B cell (primary cell): ENCODE data around the gene RAD51. TPM values are rescaled to one million over a fixed set of nuclear protein-coding genes. Genes with fewer than 3 reads are reported as not detected.

ENCODE experiments used
- ATAC-seq: fragments of 200-7000 bp; cut with Tn5 transposase; one replicate; pipeline ENCODE4 v1.10.0; 2021; ENCODE audit warnings: low read depth, mild to moderate bottlenecking, moderate number of reproducible peaks, moderate library complexity
- CTCF ChIA-PET: fragments of 350-600 bp; sonication (Branson Sonifier 250); formaldehyde crosslinking; loops from one replicate; lab custom pipeline; 2021; ENCODE audit warnings: antibody characterized with exemption, inconsistent platforms; lab: Charles Lee
- POLR2A ChIA-PET: fragments of 350-600 bp; sonication (Branson Sonifier 250); formaldehyde crosslinking; loops from one replicate; lab custom pipeline; 2021; ENCODE audit warnings: antibody characterized with exemption; lab: Charles Lee
- DNase-seq: peaks from one replicate; pipeline ENCODE4 v3.0.0; 2013
- H2AFZ ChIP-seq: 2 replicates; pipeline ENCODE4 v1.6.1; 2012; ENCODE audit warnings: mild to moderate bottlenecking, low read depth, low read length; ENCODE audit not compliant: insufficient read depth, poor library complexity, severe bottlenecking
- H3K27ac ChIP-seq, 2 donors: 1 replicate in 1 of 2; 2 replicates in 1 of 2; pipeline ENCODE4 v1.5.1; 2012 to 2013; ENCODE audit warnings: low read length in 2 of 2, mild to moderate bottlenecking in 2 of 2, moderate library complexity in 1 of 2
- H3K27me3 ChIP-seq, 4 experiments: fragments of 200-600 bp in 1 of 4; sonication (generic) in 1 of 4; replicated peaks in 1 of 4; 1 replicate in 2 of 4; 2 replicates in 2 of 4; pipeline versions ENCODE4 v1.6.1 to v1.7.0; 2013 to 2016; ENCODE audit warnings: low read length in 3 of 4, mild to moderate bottlenecking in 2 of 4, mixed read lengths in 1 of 4, moderate library complexity in 1 of 4; ENCODE audit not compliant: insufficient read depth in 4 of 4, control insufficient read depth in 3 of 4; ENCODE audit errors: control extremely low read depth in 1 of 4
- H3K36me3 ChIP-seq, 2 experiments: replicated peaks in 1 of 2; 1 replicate in 1 of 2; 2 replicates in 1 of 2; pipeline versions ENCODE4 v1.6.1 to v1.7.1; 2013; ENCODE audit warnings: low read length in 1 of 2; ENCODE audit not compliant: insufficient read depth in 2 of 2, control insufficient read depth in 1 of 2; ENCODE audit errors: control extremely low read depth in 1 of 2, extremely low read depth in 1 of 2
- H3K4me1 ChIP-seq, 2 donors: fragments of 200-600 bp in 1 of 2; sonication (generic) in 1 of 2; 1 replicate in 1 of 2; 2 replicates in 1 of 2; pipeline versions ENCODE4 v1.5.1 to v1.6.1; 2013 to 2017; ENCODE audit warnings: low read length in 2 of 2; ENCODE audit not compliant: control insufficient read depth in 2 of 2, insufficient read depth in 2 of 2
- H3K4me2 ChIP-seq: replicated peaks from 2 replicates; pipeline ENCODE3; 2012; ENCODE audit warnings: mild to moderate bottlenecking, low read depth, low read length; ENCODE audit not compliant: poor library complexity, severe bottlenecking
- H3K4me3 ChIP-seq, 5 experiments: fragments of 200-600 bp in 1 of 5; sonication (generic) in 1 of 5; 1 replicate in 3 of 5; 2 replicates in 2 of 5; pipeline versions ENCODE4 v1.5.1 to v1.7.0; 2011 to 2016; ENCODE audit warnings: low read length in 4 of 5, mild to moderate bottlenecking in 4 of 5, low read depth in 2 of 5, control low read depth in 1 of 5, moderate library complexity in 1 of 5; ENCODE audit not compliant: insufficient read depth in 1 of 5; ENCODE audit errors: control extremely low read depth in 1 of 5, extremely low read depth in 1 of 5
- H3K79me2 ChIP-seq: fragments of 200-600 bp; sonication (generic); one replicate; pipeline ENCODE4 v1.6.0; 2016; ENCODE audit warnings: low read length; ENCODE audit not compliant: control insufficient read depth, insufficient read depth
- H3K9ac ChIP-seq: fragments of 200-600 bp; sonication (generic); 2 replicates; pipeline ENCODE4 v1.6.1; 2017; ENCODE audit warnings: mild to moderate bottlenecking, low read length, moderate library complexity
- H3K9me3 ChIP-seq, 3 donors: one replicate each; pipeline versions ENCODE4 v1.6.1 to v1.7.1; 2013; ENCODE audit warnings: low read length in 2 of 3; ENCODE audit not compliant: control insufficient read depth in 2 of 3, insufficient read depth in 1 of 3; ENCODE audit errors: control extremely low read depth in 1 of 3
- H4K20me1 ChIP-seq: 2 replicates; pipeline ENCODE4 v1.6.0; 2012; ENCODE audit warnings: mild to moderate bottlenecking, low read length; ENCODE audit not compliant: insufficient read depth, control insufficient read depth, poor library complexity, severe bottlenecking
- H3K27ac Mint-ChIP-seq: one replicate; pipeline ENCODE4 v1.8.0; 2021; ENCODE audit warnings: mixed read lengths
- H3K27me3 Mint-ChIP-seq: one replicate; pipeline ENCODE4 v1.8.0; 2021; ENCODE audit warnings: mixed read lengths
- H3K4me1 Mint-ChIP-seq: one replicate; pipeline ENCODE4 v1.8.0; 2021; ENCODE audit warnings: mixed read lengths
- H3K4me3 Mint-ChIP-seq: one replicate; pipeline ENCODE4 v1.8.0; 2021; ENCODE audit warnings: mixed read lengths
- H3K9me3 Mint-ChIP-seq: one replicate; pipeline ENCODE4 v1.8.0; 2022; ENCODE audit warnings: mixed read lengths; ENCODE audit not compliant: insufficient read depth
- CTCF ChIP-seq: fragments of 200-600 bp; IDR thresholded peaks from one replicate; pipeline ENCODE4 v1.8.0; 2022; ENCODE audit warnings: antibody characterized with exemption, mild to moderate bottlenecking
- EZH2 ChIP-seq: IDR thresholded peaks from 2 replicates; pipeline ENCODE4 v1.6.1; 2012; ENCODE audit warnings: borderline replicate concordance, low read depth, mild to moderate bottlenecking, moderate library complexity, low read length; ENCODE audit not compliant: insufficient read depth, poor library complexity, severe bottlenecking
- WGBS: methylation state at CpG from one replicate; pipeline ENCODE4 v1.1.5; 2013; ENCODE audit warnings: missing lambda C conversion rate; ENCODE audit not compliant: insufficient coverage; 5-methylcytosine and 5-hydroxymethylcytosine counted together
- intact Hi-C: fragments of 100-400 bp; cut with micrococcal nuclease; formaldehyde crosslinking; loops from one replicate; pipeline ENCODE4 v1.10.0; 2022
- polyA plus RNA-seq: library from polyadenylated mRNA; depleted of rRNA; stranded (reverse); fragments of >200 nt; gene quantifications from 2 replicates; pipeline ENCODE4 v1.2.3, GENCODE V29; 2012
- total RNA-seq, 2 donors: library from RNA; stranded (reverse); fragments of 120-200 nt in 1 of 2; gene quantifications; 1 replicate in 1 of 2; 2 replicates in 1 of 2; pipeline versions ENCODE4 v1.2.3 to v1.2.4, GENCODE V29; 2013 to 2022

Gene RAD51
- total and polyA plus RNA-seq, 2 donors (not counting 1 experiment from before 2014, with no cell fraction given) = 0.67 to 1.9 TPM

- no peak for DNase-seq
- H3K9ac ChIP-seq = no peak overlapping the region
- Mint-ChIP-seq H3K27ac (no peak overlapping the region), H3K27me3 (no peaks in the 10 kb centered on the region), H3K4me1 (no peaks in the 10 kb centered on the region), H3K4me3 (no peak overlapping the region), H3K9me3 (no peaks in the 10 kb centered on the region)
- no peaks in the 10 kb centered on the region for H4K20me1 ChIP-seq
- WGBS = no CpG with 5 or more reads among the region's 2 CpGs
- no peak overlapping the region for H3K4me2 ChIP-seq
- no peak for ATAC-seq
- CTCF ChIA-PET = interaction anchor here (0.6 to 1.0 kb wide), 2 partner anchors 59 to 559 kb away, joined by 3 to 4 read pairs; no protein-coding TSS in a partner anchor
- no peaks in the 10 kb centered on the region for H3K9me3 ChIP-seq
- H3K27me3 ChIP-seq = no peaks in the 10 kb centered on the region
- no peak overlapping the region for H3K4me3 ChIP-seq
- no peak overlapping the region for H3K27ac ChIP-seq
- H3K4me1 ChIP-seq = no peaks in the 10 kb centered on the region
- intact Hi-C loops = no loop called here
- no peaks in the 10 kb centered on the region for H3K79me2 ChIP-seq
- POLR2A ChIA-PET = no interaction called here
- TF ChIP-seq CTCF (no peak), EZH2 (no peak)
- no peaks in the 10 kb centered on the region for H3K36me3 ChIP-seq
- no peak overlapping the region for H2AFZ ChIP-seq
Observed at GRCh38 chr15:40723919-40724318, 28.9 kb downstream of the RAD51 start.

GRCh38 chr15:40731034-40731433 lies 36.1 kb downstream of the RAD51 start:
- CTCF ChIA-PET = interaction anchor here (0.6 to 2.1 kb wide), 3 partner anchors 23 to 455 kb away, joined by 3 to 7 read pairs (median 3); no protein-coding TSS in a partner anchor
- H3K4me3 Mint-ChIP-seq = no peak overlapping the region
- ATAC-seq = no peak
- H3K9ac ChIP-seq = no peak overlapping the region
- POLR2A ChIA-PET = no interaction called here
- no peaks in the 10 kb centered on the region for H3K27me3 Mint-ChIP-seq
- no peaks in the 10 kb centered on the region for H3K27me3 ChIP-seq
- H3K4me1 ChIP-seq = no peaks in the 10 kb centered on the region
- no peak for TF ChIP-seq EZH2
- no peak for TF ChIP-seq CTCF
- no peaks in the 10 kb centered on the region for H3K9me3 Mint-ChIP-seq
- no peaks in the 10 kb centered on the region for H3K9me3 ChIP-seq
- no peaks in the 10 kb centered on the region for H3K4me1 Mint-ChIP-seq
- no peak overlapping the region for H3K4me3 ChIP-seq
- H4K20me1 ChIP-seq = no peaks in the 10 kb centered on the region
- intact Hi-C loops = no loop called here
- no peak overlapping the region for H2AFZ ChIP-seq
- DNase-seq = no peak
- H3K4me2 ChIP-seq = no peak overlapping the region
- WGBS = 100% methylated on average over 2 of the region's 3 CpGs
- peaks cover 7 to 9% of the 10 kb centered on the region in 2 experiments for H3K36me3 ChIP-seq
- H3K27ac ChIP-seq = no peak overlapping the region
- H3K27ac Mint-ChIP-seq = no peak overlapping the region
- no peaks in the 10 kb centered on the region for H3K79me2 ChIP-seq
